GM12801 (cell line): ENCODE data around the gene ALG3.

Experiments used
- TF ChIP-seq, protein P1 (sequence below): IDR thresholded peaks from one replicate; pipeline ENCODE4 v1.5.1; 2011; ENCODE audit warnings: control low read depth; ENCODE audit not compliant: insufficient read length; ENCODE audit errors: extremely low read depth

ALG3 gene

DNA sequence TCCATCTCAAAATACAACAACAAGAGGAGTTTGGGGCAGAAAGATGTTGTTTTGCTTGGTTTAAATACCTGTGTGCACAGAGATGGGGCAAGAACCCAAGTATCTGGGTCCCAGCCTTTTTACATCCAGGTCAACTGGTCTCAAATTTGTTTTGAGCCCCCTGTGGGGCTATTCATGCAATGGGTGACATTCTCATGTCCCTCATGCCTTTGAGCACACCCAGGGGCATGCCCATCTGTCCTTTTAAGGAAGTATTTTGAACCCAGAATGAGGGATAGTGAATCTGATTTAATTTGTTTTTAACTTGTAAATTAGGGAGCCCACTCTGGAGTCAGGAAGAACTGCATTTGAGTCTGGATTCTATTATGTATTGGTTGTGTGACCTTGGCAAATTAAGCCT lies 47.9 kb downstream of the ALG3 start:
- TF ChIP-seq, protein P1, sequence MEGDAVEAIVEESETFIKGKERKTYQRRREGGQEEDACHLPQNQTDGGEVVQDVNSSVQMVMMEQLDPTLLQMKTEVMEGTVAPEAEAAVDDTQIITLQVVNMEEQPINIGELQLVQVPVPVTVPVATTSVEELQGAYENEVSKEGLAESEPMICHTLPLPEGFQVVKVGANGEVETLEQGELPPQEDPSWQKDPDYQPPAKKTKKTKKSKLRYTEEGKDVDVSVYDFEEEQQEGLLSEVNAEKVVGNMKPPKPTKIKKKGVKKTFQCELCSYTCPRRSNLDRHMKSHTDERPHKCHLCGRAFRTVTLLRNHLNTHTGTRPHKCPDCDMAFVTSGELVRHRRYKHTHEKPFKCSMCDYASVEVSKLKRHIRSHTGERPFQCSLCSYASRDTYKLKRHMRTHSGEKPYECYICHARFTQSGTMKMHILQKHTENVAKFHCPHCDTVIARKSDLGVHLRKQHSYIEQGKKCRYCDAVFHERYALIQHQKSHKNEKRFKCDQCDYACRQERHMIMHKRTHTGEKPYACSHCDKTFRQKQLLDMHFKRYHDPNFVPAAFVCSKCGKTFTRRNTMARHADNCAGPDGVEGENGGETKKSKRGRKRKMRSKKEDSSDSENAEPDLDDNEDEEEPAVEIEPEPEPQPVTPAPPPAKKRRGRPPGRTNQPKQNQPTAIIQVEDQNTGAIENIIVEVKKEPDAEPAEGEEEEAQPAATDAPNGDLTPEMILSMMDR, result no peak

DNA sequence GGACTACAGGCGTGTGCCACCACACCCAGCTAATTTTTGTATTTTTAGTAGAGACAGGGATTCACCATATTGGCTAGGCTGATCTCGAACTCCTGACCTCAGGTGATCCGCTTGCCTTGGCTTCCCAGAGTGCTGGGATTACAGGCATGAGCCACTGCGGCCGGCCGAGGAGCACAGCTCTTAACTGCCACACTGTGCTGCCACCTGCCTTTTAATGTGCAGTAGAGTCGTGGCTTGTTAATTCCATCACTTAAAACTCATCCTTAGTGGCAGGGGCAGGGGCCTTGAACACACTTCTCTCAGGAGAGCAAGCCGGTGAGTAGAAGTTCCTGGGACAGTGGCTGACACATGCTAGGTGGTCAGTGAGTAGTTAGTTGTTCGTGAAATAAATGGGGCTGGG lies 50.3 kb downstream of the ALG3 start:
- TF ChIP-seq, protein P1, result no peak

DNA sequence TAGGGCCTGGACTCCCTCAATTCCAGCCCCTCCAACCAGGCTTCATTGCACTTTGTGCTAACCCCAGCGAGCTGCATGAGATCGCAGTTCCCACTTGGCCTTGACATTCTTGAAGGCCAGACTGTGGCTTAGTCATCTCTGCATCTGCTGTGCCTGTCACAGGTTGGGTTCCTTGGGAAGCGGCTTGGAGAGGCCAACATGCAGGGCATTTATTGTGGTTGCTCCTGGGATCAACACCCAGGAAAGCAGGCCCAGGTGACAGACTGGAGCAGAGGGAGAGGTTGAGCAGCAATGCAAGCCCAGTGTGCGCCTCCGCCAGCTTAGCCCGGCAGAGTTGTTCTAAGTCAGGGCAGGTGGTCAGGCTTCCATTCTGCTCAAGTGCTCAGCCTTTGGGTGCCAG lies 52.2 kb downstream of the ALG3 start:
- TF ChIP-seq, protein P1, result no peak

DNA sequence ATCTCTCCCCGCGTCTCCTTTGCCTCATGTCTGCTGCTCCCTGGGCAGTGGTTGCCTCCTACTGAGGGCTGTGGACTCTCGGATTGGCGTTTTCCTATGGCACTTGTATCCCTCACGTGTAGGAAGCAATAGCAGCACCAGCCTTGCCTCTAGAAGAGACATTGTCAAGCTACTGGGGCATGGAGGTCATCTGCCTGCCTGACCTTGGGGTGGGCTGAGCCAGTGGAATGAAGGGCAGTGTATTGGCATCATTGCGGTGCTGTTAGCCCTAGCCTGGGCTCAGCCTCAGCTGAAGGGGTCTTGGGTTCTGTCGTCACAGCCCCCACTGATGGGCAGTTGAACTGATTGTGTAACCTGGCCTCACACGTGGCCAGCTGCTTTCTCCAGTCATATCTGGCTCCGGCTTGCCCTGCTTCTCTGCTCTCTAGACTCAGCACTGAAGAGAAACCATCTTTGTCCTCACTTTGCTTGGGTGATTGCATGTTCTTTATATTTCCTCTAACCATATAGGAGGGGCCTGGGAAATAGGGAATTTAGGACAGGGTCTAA lies 54.7 kb downstream of the ALG3 start:
- TF ChIP-seq, protein P1, result no peak

DNA sequence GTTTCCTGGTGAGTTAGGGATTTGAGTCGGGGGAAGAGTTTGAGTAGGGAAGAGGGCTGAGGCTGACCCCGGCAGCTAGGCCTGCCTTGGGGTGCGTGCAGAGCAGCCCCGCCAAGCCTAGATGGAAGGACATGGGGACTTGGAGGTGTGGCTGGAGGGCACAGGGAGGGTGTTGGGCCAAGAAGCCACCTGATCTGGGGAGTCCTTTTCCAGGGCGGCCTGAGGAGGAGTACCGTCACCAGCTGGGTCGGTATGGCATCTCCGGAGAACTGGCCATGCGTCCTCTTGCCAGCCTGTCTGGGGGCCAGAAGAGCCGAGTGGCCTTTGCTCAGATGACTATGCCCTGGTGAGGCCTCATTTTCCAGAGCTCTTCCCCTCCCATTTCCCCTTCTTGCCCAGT lies 55.9 kb downstream of the ALG3 start:
- TF ChIP-seq, protein P1, result no peak
